GM23248 (cell line): ENCODE data around the gene NPAS3. TPM values are rescaled to one million over a fixed set of nuclear protein-coding genes. Genes with fewer than 3 reads are reported as not detected.
A peak's percentile ranks its signal among the peaks of the same experiment; 100 is the strongest.

Experiments
- DNase-seq: peaks from one replicate; pipeline ENCODE4 v3.0.0-alpha.2; 2015
- H2AFZ ChIP-seq: fragments of 200-600 bp; sonication (generic); 2 replicates; pipeline ENCODE4 v1.6.1; 2016; ENCODE audit warnings: antibody characterized with exemption
- H3F3A ChIP-seq: fragments of 200-600 bp; sonication (generic); 2 replicates; pipeline ENCODE4 v1.6.1; 2016; ENCODE audit warnings: mild to moderate bottlenecking, antibody characterized with exemption, mixed run types; ENCODE audit not compliant: insufficient read depth
- H3K27ac ChIP-seq: fragments of 200-600 bp; sonication (generic); 2 replicates; pipeline ENCODE4 v1.5.1; 2016; ENCODE audit warnings: mild to moderate bottlenecking
- H3K27me3 ChIP-seq: fragments of 200-600 bp; sonication (generic); replicated peaks from 2 replicates; pipeline ENCODE4 v1.6.1; 2016; ENCODE audit warnings: mild to moderate bottlenecking; ENCODE audit not compliant: insufficient read depth
- H3K36me3 ChIP-seq: fragments of 200-600 bp; sonication (generic); 2 replicates; pipeline ENCODE4 v1.6.1; 2016; ENCODE audit warnings: low read depth, mild to moderate bottlenecking
- H3K4me1 ChIP-seq: fragments of 200-600 bp; sonication (generic); 2 replicates; pipeline ENCODE4 v1.6.1; 2016; ENCODE audit warnings: mild to moderate bottlenecking; ENCODE audit not compliant: insufficient read depth
- H3K4me2 ChIP-seq: fragments of 200-600 bp; sonication (generic); one replicate; pipeline ENCODE4 v1.6.1; 2016; ENCODE audit warnings: mild to moderate bottlenecking; ENCODE audit not compliant: unreplicated experiment
- H3K4me3 ChIP-seq: fragments of 200-600 bp; sonication (generic); 2 replicates; pipeline ENCODE4 v1.5.1; 2016; ENCODE audit warnings: mild to moderate bottlenecking
- H3K79me2 ChIP-seq: fragments of 200-600 bp; sonication (generic); 2 replicates; pipeline ENCODE4 v1.6.1; 2016; ENCODE audit warnings: mild to moderate bottlenecking; ENCODE audit not compliant: insufficient read depth
- H3K9ac ChIP-seq: fragments of 200-600 bp; sonication (generic); 2 replicates; pipeline ENCODE4 v1.6.1; 2016; ENCODE audit warnings: mild to moderate bottlenecking
- H3K9me2 ChIP-seq: fragments of 200-600 bp; sonication (generic); 2 replicates; pipeline ENCODE4 v1.6.1; 2016; ENCODE audit warnings: mixed run types, mild to moderate bottlenecking, moderate library complexity; ENCODE audit not compliant: insufficient read depth
- H3K9me3 ChIP-seq: fragments of 200-600 bp; sonication (generic); one replicate; pipeline ENCODE4 v1.6.1; 2017; ENCODE audit warnings: low read depth
- H4K20me1 ChIP-seq: fragments of 200-600 bp; sonication (generic); 2 replicates; pipeline ENCODE4 v1.6.0; 2016; ENCODE audit not compliant: insufficient read depth
- EZH2 ChIP-seq: fragments of 200-600 bp; sonication (generic); IDR thresholded peaks from 2 replicates; pipeline ENCODE4 v1.6.1; 2018; ENCODE audit warnings: antibody characterized with exemption, mild to moderate bottlenecking; ENCODE audit not compliant: insufficient read depth, poor library complexity, severe bottlenecking
- EZH2phosphoT487 ChIP-seq: fragments of 200-600 bp; sonication (generic); IDR thresholded peaks from 2 replicates; pipeline ENCODE4 v1.6.1; 2018; ENCODE audit warnings: antibody characterized with exemption, moderate library complexity, mild to moderate bottlenecking, low read depth; ENCODE audit not compliant: insufficient read depth
- WGBS, 2 experiments: methylation state at CpG; one replicate each; pipeline ENCODE4 v1.1.6; 2015 to 2017; ENCODE audit warnings: low lambda C conversion rate in 2 of 2, low coverage in 1 of 2; ENCODE audit errors: missing lambda C conversion rate in 2 of 2; 5-methylcytosine and 5-hydroxymethylcytosine counted together
- in situ Hi-C: fragments of 300-500 bp; cut with MboI; formaldehyde crosslinking; loops from 2 replicates; pipeline ENCODE4 v1.15.0; 2020
- polyA plus RNA-seq: library from polyadenylated mRNA; unstranded; fragments of >200 nt; fragmentation: Nextera tagmentation; extraction: Ambion mirVana; gene quantifications from 2 replicates; pipeline ENCODE4 v1.2.1, GENCODE V29; 2016
- total RNA-seq: library from RNA; depleted of rRNA; stranded (reverse); fragments of >200 nt; shearing (Covaris generic); gene quantifications from 2 replicates; pipeline ENCODE4 v1.2.3, GENCODE V29; 2014

Gene NPAS3
- total and polyA plus RNA-seq, 2 experiments from 2014 or later, result 0.65 TPM; not detected in 1

DNA sequence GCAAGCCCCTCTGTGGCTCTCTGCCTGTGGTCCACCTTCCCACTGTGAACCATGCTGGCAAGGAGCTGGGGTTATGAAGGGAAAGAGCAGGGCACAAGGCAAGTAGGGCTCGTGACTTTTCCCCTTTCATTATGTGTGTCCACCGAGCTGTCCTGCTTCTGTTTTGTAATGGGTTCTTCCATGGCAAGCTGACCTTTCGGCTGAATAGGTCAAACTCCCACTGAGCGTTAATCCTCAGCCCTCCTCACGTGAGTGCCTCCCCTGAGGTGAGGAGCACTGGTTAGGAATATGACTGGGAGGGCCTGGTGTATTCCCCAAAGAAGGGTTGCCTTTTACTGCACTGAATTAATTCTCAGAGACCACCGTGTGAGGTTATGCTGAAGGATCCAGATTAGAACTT lies 424.3 kb downstream of the NPAS3 start:
- Histone ChIP-seq H4K20me1 (no peaks in the 10 kb centered on the region), H3K79me2 (no peaks in the 10 kb centered on the region), H3K9me2 (no peaks in the 10 kb centered on the region), H3K36me3 (no peaks in the 10 kb centered on the region), H3K9ac (no peak overlapping the region), H3K4me1 (peaks cover 9% of the 10 kb centered on the region; the same call in 1 of the 2 replicates), H2AFZ (no peak overlapping the region), H3K27ac (no peak overlapping the region), H3K9me3 (no peaks in the 10 kb centered on the region), H3F3A (no peaks in the 10 kb centered on the region; the same call in 1 of the 2 replicates), H3K4me3 (no peak overlapping the region), H3K27me3 (no peaks in the 10 kb centered on the region), H3K4me2 (no peak overlapping the region)
- no peak for TF ChIP-seq EZH2phosphoT487
- no peak for TF ChIP-seq EZH2
- in situ Hi-C loops, result no loop called here
- WGBS, 2 experiments, result 72 to 77% methylated on average over 6 of the region's 6 CpGs
- no peak for DNase-seq

DNA sequence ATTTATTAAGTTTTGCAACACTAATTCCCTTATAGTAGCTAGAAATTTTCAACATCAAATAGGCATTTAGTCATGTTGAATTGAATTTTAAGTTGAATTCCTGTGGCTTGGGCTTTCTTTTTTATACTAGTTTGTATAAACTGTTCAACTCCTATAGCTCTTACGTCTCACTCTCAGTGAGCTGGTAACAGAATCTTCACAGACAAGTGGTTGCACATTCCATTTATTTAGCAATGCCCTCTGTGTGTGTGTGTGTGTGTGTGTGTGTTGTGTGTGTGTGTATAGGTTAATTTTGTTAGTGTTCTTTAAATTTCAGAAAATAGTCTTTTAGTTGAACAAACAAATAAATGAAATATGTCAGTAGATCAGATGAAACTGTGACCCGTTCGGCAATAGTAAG lies 425.0 kb downstream of the NPAS3 start:
- H2AFZ ChIP-seq, result no peak overlapping the region
- H3K27me3 ChIP-seq, result no peaks in the 10 kb centered on the region
- no peaks in the 10 kb centered on the region for H3K79me2 ChIP-seq
- no peaks in the 10 kb centered on the region for H4K20me1 ChIP-seq
- no peaks in the 10 kb centered on the region for H3K9me2 ChIP-seq
- H3K9ac ChIP-seq, result no peak overlapping the region
- H3K9me3 ChIP-seq, result no peaks in the 10 kb centered on the region
- no peaks in the 10 kb centered on the region for H3K36me3 ChIP-seq
- no peak overlapping the region for H3K4me3 ChIP-seq
- TF ChIP-seq EZH2 (no peak), EZH2phosphoT487 (no peak)
- H3F3A ChIP-seq, result peaks cover 2% of the 10 kb centered on the region; the same call in 1 of the 2 replicates
- in situ Hi-C loops, result no loop called here
- H3K4me1 ChIP-seq, result peaks cover 16% of the 10 kb centered on the region
- DNase-seq, result peak; percentile 32
- H3K4me2 ChIP-seq, result no peak overlapping the region
- WGBS, 2 experiments, result 76 to 84% methylated on average over 3 of the region's 3 CpGs
- H3K27ac ChIP-seq, result no peak overlapping the region

DNA sequence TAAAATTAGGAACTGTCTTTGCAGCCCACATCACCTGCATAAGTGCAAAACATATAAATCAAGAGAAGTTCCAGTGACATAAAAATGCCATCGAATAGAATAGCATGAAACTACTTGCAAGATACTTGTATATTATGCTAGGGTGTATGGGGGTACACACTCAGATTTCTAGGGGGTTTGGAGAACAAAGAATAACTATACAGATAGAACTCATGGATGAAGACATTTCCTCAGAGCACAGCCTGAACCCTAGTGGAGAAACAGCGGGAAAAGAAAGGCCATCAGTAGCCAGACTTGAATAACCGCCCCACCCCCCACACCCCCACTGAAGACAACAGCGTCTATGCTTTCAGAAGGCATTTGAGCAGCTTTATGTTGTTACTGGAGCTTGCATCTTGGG lies 425.8 kb downstream of the NPAS3 start:
- 47 to 55% methylated on average over 4 of the region's 4 CpGs for WGBS, 2 experiments
- Histone ChIP-seq H3K4me3 (no peak overlapping the region), H3K36me3 (no peaks in the 10 kb centered on the region), H3K27me3 (no peaks in the 10 kb centered on the region), H3K9me2 (no peaks in the 10 kb centered on the region), H3K9ac (no peak overlapping the region), H3K4me2 (no peak overlapping the region), H3F3A (peaks cover 6% of the 10 kb centered on the region; the same call in 1 of the 2 replicates), H3K79me2 (no peaks in the 10 kb centered on the region), H3K9me3 (no peaks in the 10 kb centered on the region), H2AFZ (no peak overlapping the region), H3K27ac (no peak overlapping the region), H3K4me1 (peaks cover 24% of the 10 kb centered on the region), H4K20me1 (no peaks in the 10 kb centered on the region)
- in situ Hi-C loops, result no loop called here
- no peak for TF ChIP-seq EZH2
- TF ChIP-seq EZH2phosphoT487, result no peak
- DNase-seq, result no peak

DNA sequence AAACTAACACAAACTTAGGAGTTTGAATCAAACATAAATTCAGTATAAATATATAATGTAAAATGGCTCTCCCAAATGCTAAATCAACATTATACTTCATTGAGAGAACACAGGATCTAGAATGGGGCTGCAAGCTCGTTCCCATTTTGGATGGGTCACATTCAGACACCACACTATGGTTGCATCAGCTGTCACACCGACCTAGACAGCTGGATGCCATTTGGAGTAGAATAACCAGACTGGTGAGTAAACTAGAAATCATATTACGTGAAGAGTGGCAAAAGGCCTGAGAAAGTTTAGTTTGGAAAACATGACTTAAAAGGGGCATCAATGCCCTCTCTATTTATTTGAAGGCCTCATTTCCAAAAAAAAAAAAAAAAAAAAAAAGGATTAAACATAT lies 430.4 kb downstream of the NPAS3 start:
- DNase-seq, result peak; percentile 24
- TF ChIP-seq EZH2, result no peak
- no peak for TF ChIP-seq EZH2phosphoT487
- H3K27ac ChIP-seq, result no peak overlapping the region
- peaks cover 6% of the 10 kb centered on the region; the same call in 1 of the 2 replicates for H3F3A ChIP-seq
- no peaks in the 10 kb centered on the region for H3K79me2 ChIP-seq
- H3K4me1 ChIP-seq, result peaks cover 17% of the 10 kb centered on the region
- H3K36me3 ChIP-seq, result no peaks in the 10 kb centered on the region
- 33 to 41% methylated on average over 3 of the region's 3 CpGs for WGBS, 2 experiments
- H3K27me3 ChIP-seq, result no peaks in the 10 kb centered on the region
- H3K9ac ChIP-seq, result no peak overlapping the region
- no peaks in the 10 kb centered on the region for H3K9me2 ChIP-seq
- no peaks in the 10 kb centered on the region for H3K9me3 ChIP-seq
- no peak overlapping the region for H3K4me3 ChIP-seq
- H2AFZ ChIP-seq, result no peak overlapping the region
- H4K20me1 ChIP-seq, result no peaks in the 10 kb centered on the region
- in situ Hi-C loops, result no loop called here
- H3K4me2 ChIP-seq, result no peak overlapping the region

DNA sequence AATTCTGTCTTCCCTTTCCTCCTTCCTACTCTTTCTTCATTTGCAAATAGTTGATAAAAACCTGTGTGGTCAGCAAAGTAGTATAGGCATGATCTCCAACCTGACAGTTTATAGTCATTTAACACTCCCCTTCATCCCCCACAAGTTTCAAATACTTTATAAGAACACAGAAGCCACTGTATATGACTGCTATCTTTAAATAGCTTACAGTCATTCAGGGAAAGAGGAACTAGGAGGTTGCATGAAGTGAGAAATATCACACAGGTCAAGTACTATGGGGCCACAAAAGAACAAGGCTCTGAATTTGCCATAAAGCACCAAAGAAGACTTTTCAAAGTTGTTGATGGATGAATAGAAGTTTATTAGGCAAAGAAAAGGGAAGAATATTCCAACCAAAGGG lies 431.3 kb downstream of the NPAS3 start:
- no peaks in the 10 kb centered on the region for H3K36me3 ChIP-seq
- H3K9me2 ChIP-seq, result no peaks in the 10 kb centered on the region
- H3K4me1 ChIP-seq, result peaks cover 17% of the 10 kb centered on the region
- no peak overlapping the region for H2AFZ ChIP-seq
- peaks cover 6% of the 10 kb centered on the region; the same call in 1 of the 2 replicates for H3F3A ChIP-seq
- no peak overlapping the region for H3K27ac ChIP-seq
- in situ Hi-C loops, result no loop called here
- H3K4me2 ChIP-seq, result no peak overlapping the region
- no peak for TF ChIP-seq EZH2phosphoT487
- no peak for TF ChIP-seq EZH2
- no peaks in the 10 kb centered on the region for H4K20me1 ChIP-seq
- H3K4me3 ChIP-seq, result no peak overlapping the region
- H3K9me3 ChIP-seq, result no peaks in the 10 kb centered on the region
- no peaks in the 10 kb centered on the region for H3K27me3 ChIP-seq
- H3K9ac ChIP-seq, result no peak overlapping the region
- no peak for DNase-seq
- H3K79me2 ChIP-seq, result no peaks in the 10 kb centered on the region
